Astrocyte (in vitro differentiated cells and primary cell): Measurements from ENCODE around the gene TMTC2. TPM values are rescaled to one million over a fixed set of nuclear protein-coding genes. Genes with fewer than 3 reads are reported as not detected.

Experiments used
- DNase-seq: peaks from one replicate; pipeline ENCODE4 v3.0.0-alpha.2; 2010; ENCODE audit warnings: low read depth
- FAIRE-seq: peaks from 2 replicates; lab custom pipeline; 2011; peaks lifted over from hg19 to GRCh38; lab: Jason Lieb, UNC
- H2AFZ ChIP-seq: 2 replicates; pipeline ENCODE4 v1.6.0; 2012; ENCODE audit warnings: low read depth, low read length, inconsistent platforms
- H3K27ac ChIP-seq: 2 replicates; pipeline ENCODE4 v1.5.1; 2011; ENCODE audit warnings: low read depth, low read length, inconsistent platforms
- H3K27me3 ChIP-seq: 2 replicates; pipeline ENCODE4 v1.6.0; 2011; ENCODE audit warnings: low read length, inconsistent platforms; ENCODE audit not compliant: insufficient read depth
- H3K36me3 ChIP-seq: 2 replicates; pipeline ENCODE4 v1.5.1; 2011; ENCODE audit warnings: low read length, inconsistent platforms; ENCODE audit not compliant: insufficient read depth
- H3K4me1 ChIP-seq: 2 replicates; pipeline ENCODE4 v1.5.1; 2011; ENCODE audit warnings: low read length, inconsistent platforms; ENCODE audit not compliant: insufficient read depth
- H3K4me2 ChIP-seq: 2 replicates; pipeline ENCODE4 v1.6.0; 2012; ENCODE audit warnings: low read length, inconsistent platforms
- H3K4me3 ChIP-seq: 2 replicates; pipeline ENCODE4 v1.5.1; 2011; ENCODE audit warnings: low read depth, mild to moderate bottlenecking, low read length, inconsistent platforms; ENCODE audit not compliant: insufficient read depth
- H3K79me2 ChIP-seq: 2 replicates; pipeline ENCODE4 v1.6.0; 2012; ENCODE audit warnings: mild to moderate bottlenecking, low read length, inconsistent platforms; ENCODE audit not compliant: insufficient read depth
- H3K9ac ChIP-seq: 2 replicates; pipeline ENCODE4 v1.6.0; 2012; ENCODE audit warnings: mild to moderate bottlenecking, low read length, inconsistent platforms
- H3K9me3 ChIP-seq: 2 replicates; pipeline ENCODE4 v1.5.1; 2012; ENCODE audit warnings: low read depth, mild to moderate bottlenecking, low read length, inconsistent platforms; ENCODE audit not compliant: insufficient read depth
- H4K20me1 ChIP-seq: 2 replicates; pipeline ENCODE4 v1.6.0; 2012; ENCODE audit warnings: low read length, inconsistent platforms; ENCODE audit not compliant: insufficient read depth
- H3K27ac Mint-ChIP-seq: one replicate; pipeline ENCODE4 v1.8.0; 2021; ENCODE audit warnings: mild to moderate bottlenecking, mixed read lengths; ENCODE audit not compliant: unreplicated experiment
- H3K27me3 Mint-ChIP-seq: one replicate; pipeline ENCODE4 v1.8.0; 2021; ENCODE audit warnings: low read depth, mixed read lengths; ENCODE audit not compliant: unreplicated experiment
- H3K36me3 Mint-ChIP-seq: one replicate; pipeline ENCODE4 v1.8.0; 2021; ENCODE audit warnings: low read depth, mixed read lengths; ENCODE audit not compliant: unreplicated experiment
- H3K4me1 Mint-ChIP-seq: one replicate; pipeline ENCODE4 v1.8.0; 2021; ENCODE audit warnings: low read depth, mixed read lengths; ENCODE audit not compliant: unreplicated experiment
- H3K4me3 Mint-ChIP-seq: one replicate; pipeline ENCODE4 v1.8.0; 2021; ENCODE audit warnings: mild to moderate bottlenecking, moderate library complexity, mixed read lengths; ENCODE audit not compliant: unreplicated experiment
- H3K9me3 Mint-ChIP-seq: one replicate; pipeline ENCODE4 v1.8.0; 2021; ENCODE audit warnings: mild to moderate bottlenecking, mixed read lengths; ENCODE audit not compliant: unreplicated experiment
- CTCF ChIP-seq: IDR thresholded peaks from 2 replicates; pipeline ENCODE4 v1.5.1; 2011; ENCODE audit warnings: low read depth, mild to moderate bottlenecking, inconsistent platforms, low read length, moderate library complexity; ENCODE audit not compliant: insufficient read depth
- EZH2 ChIP-seq: IDR thresholded peaks from 2 replicates; pipeline ENCODE4 v1.6.1; 2012; ENCODE audit warnings: mild to moderate bottlenecking, low read length, inconsistent platforms; ENCODE audit not compliant: insufficient read depth
- total RNA-seq: library from RNA; stranded (reverse); gene quantifications from 2 replicates; pipeline ENCODE4 v1.2.1, GENCODE V29; 2021

The TMTC2 gene
- total RNA-seq, 1 donor from 2014 or later = 2.2 TPM

GRCh38 chr12:82973592-82973991 lies 286.9 kb downstream of the TMTC2 start:
- no peaks in the 10 kb centered on the region for H3K79me2 ChIP-seq
- no peak overlapping the region for H3K4me3 Mint-ChIP-seq
- H3K4me2 ChIP-seq = no peak overlapping the region
- no peaks in the 10 kb centered on the region for H3K9me3 ChIP-seq
- H3K27ac Mint-ChIP-seq = no peak overlapping the region
- H3K27me3 ChIP-seq = no peaks in the 10 kb centered on the region
- no peak overlapping the region for H3K4me3 ChIP-seq
- H3K36me3 Mint-ChIP-seq = no peaks in the 10 kb centered on the region
- H3K4me1 Mint-ChIP-seq = no peaks in the 10 kb centered on the region
- no peak overlapping the region for H3K27ac ChIP-seq
- no peaks in the 10 kb centered on the region for H3K4me1 ChIP-seq
- no peaks in the 10 kb centered on the region for H3K36me3 ChIP-seq
- peaks cover 1% of the 10 kb centered on the region for H3K9me3 Mint-ChIP-seq
- H4K20me1 ChIP-seq = no peaks in the 10 kb centered on the region
- DNase-seq (no peak), FAIRE-seq (no peak)
- no peak overlapping the region for H2AFZ ChIP-seq
- TF ChIP-seq EZH2 (no peak), CTCF (no peak)
- no peak overlapping the region for H3K9ac ChIP-seq
- no peaks in the 10 kb centered on the region for H3K27me3 Mint-ChIP-seq

GRCh38 chr12:82981150-82981549 lies 294.4 kb downstream of the TMTC2 start:
- Histone ChIP-seq H3K27me3 (no peaks in the 10 kb centered on the region), H4K20me1 (no peaks in the 10 kb centered on the region), H3K79me2 (no peaks in the 10 kb centered on the region), H3K4me1 (no peaks in the 10 kb centered on the region), H3K9ac (no peak overlapping the region), H2AFZ (no peak overlapping the region), H3K4me2 (no peak overlapping the region), H3K9me3 (no peaks in the 10 kb centered on the region), H3K27ac (no peak overlapping the region), H3K36me3 (no peaks in the 10 kb centered on the region), H3K4me3 (no peak overlapping the region)
- TF ChIP-seq EZH2 (no peak), CTCF (no peak)
- H3K36me3 Mint-ChIP-seq = no peaks in the 10 kb centered on the region
- no peak overlapping the region for H3K27ac Mint-ChIP-seq
- no peaks in the 10 kb centered on the region for H3K9me3 Mint-ChIP-seq
- FAIRE-seq (no peak), DNase-seq (no peak)
- no peak overlapping the region for H3K4me3 Mint-ChIP-seq
- no peaks in the 10 kb centered on the region for H3K27me3 Mint-ChIP-seq
- peaks cover 2% of the 10 kb centered on the region for H3K4me1 Mint-ChIP-seq

- H3K9me3 ChIP-seq = no peaks in the 10 kb centered on the region
These were observed 307.4 kb downstream of the TMTC2 start for GRCh38 chr12:82994117-82994516.

More at GRCh38 chr12:82994117-82994516, 307.4 kb downstream of the TMTC2 start:
- Mint-ChIP-seq H3K36me3 (no peaks in the 10 kb centered on the region), H3K9me3 (no peaks in the 10 kb centered on the region), H3K27ac (no peak overlapping the region), H3K27me3 (no peaks in the 10 kb centered on the region), H3K4me3 (no peak overlapping the region), H3K4me1 (no peaks in the 10 kb centered on the region)
- H3K27me3 ChIP-seq = no peaks in the 10 kb centered on the region
- H3K27ac ChIP-seq = no peak overlapping the region
- FAIRE-seq (no peak), DNase-seq (no peak)
- no peaks in the 10 kb centered on the region for H3K36me3 ChIP-seq
- H2AFZ ChIP-seq = no peak overlapping the region
- H3K4me2 ChIP-seq = no peak overlapping the region
- no peaks in the 10 kb centered on the region for H3K79me2 ChIP-seq
- no peaks in the 10 kb centered on the region for H4K20me1 ChIP-seq
- no peaks in the 10 kb centered on the region for H3K4me1 ChIP-seq
- H3K9ac ChIP-seq = no peak overlapping the region
- TF ChIP-seq EZH2 = no peak
- no peak for TF ChIP-seq CTCF
- no peak overlapping the region for H3K4me3 ChIP-seq
